Measurements from ENCODE around the gene PKN1.
"Not testable (repeated sequence)": the region's sequence is repeated elsewhere in the genome, so short reads cannot be mapped to it uniquely, and the experiment has no call there.

PKN1 gene

DNA sequence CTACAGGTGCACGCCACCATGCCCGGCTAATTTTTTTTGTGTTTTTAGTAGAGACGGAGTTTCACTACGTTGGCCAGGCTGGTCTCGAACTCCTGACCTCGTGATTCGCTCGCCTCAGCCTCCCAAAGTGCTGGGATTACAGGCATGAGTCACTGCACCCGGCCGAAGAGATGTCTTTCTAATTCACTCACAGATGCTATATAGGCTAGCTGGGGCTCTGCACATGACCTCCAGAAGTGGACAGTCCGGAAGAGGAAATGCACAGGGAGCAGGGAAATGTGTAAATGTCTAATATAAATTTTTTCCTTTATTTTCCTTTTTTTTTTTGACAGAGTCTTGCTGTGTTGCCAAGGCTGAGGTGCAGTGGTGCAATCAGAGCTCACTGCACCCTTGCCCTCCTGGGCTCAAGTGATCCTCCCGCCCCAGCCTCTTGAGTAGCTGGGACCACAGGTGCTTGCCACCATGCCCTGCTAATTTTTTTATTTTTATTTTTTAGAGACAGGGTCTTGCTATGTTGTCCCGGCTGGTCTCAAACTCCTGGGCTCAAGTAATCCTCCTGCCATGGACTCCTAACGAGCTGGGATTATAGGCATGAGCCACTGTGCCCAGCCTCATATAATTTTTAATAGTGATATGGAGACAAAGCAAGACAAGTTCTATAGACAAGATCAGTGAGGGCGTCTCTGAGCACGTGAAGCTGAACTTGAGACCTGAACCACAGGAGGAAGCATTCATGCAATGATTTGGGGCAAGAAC lies 54.4 kb downstream of the PKN1 start:
- no peak for DNase-seq (ENCODE audit: low spot score)

DNA sequence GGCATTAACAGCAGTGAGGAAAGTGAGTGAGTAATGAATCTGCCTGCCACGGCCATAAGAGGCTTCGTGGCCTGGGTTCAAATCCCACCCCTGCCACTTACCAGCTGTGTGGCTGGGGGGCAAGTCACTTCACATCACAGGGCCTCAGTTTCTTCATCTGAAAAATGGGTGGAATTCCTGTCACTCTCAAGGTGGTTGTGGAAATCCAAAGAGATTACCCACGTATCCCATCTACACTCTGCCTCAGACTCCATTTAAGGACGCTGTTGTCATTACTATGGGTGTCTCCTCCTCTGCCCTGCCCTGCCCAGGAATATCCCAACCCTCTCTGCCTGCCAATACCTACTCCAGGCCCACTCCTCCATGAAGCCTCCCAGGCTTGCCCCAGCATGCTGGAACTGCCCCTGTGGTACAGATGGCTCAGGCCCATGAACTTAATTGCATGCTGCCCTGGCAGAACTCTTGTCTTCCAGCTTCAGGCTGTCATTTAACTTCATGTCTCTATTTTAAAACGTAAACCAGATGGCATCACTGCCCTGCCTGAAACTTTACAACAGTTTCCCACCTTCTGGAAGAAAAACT lies 59.7 kb downstream of the PKN1 start:
- DNase-seq (ENCODE audit: low spot score), result no peak

DNA sequence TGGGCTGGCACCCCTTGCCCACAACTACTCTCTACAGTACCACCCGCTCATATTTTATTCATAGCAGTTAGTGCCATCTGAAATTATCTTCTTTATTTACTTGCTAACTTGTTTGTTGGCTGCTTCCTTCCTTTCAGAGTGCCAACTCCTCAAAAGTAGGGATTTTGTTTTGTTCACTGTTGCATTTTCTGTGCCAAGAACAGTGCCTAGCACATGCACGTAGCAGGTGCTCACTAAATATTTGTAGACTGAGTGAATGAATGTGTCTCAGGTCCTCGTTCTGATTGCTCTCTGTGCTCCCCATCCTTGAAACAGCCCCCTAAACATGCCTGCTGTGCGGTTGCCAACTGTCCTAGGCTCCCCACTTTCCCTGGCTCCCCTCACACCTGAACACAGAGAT lies 61.3 kb downstream of the PKN1 start:
- DNase-seq (ENCODE audit: low spot score), result no peak

DNA sequence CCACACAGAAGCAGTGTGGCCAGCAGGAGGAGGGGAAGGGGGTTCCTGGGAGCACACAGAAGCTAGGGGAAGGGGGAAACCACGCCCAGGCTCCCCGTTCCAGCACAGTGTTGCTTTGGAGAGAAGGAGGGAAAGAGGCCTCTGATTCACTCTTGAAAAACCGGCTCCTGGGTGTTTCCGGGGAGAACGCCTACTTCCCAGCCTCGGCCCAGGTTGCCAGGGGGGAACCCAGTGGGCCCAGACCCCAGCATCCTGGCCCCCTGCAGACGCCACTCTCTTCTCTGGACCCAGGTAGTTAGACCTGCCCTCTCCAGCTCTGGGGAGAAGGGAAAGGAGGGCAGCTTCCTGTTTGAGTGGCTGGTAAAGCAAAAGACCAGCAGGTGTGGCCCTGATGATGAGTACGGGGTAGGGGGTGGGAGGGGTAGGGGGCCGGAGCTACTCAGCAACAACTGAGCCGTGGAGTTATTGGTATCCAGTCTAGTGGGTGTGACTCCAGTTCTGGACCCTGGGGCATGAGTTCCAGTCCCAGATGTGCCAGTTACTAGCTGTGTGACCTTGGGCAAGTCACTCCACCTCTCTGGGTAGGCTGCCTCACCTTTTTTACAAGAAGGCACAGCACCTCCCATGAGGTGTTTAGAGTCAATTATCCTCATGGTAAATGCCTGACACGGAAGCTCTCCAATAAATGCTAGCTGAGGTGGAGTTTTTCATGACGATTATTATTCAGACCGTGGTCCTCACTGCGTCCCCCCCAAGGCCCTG lies 62.0 kb downstream of the PKN1 start:
- DNase-seq (ENCODE audit: low spot score), result no peak

DNA sequence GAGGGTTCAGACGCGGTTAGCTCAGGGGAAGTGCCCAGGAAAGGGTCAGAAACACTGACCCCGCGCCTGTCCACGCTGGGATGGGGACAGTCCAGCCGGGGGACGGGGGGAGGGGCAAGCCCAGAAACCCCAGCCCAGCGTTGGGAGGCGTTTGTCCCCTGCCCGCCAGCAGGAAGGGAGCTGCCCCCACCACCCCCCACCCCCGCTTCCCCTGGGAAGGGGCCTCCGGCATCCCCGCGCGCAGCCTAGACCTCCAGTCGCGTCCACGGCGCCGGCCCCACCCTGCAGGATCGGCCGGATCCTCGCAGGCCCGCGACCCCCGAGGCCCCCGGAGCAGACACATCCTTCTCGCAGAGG lies 62.5 kb downstream of the PKN1 start:
- no peak for DNase-seq (ENCODE audit: low spot score)

DNA sequence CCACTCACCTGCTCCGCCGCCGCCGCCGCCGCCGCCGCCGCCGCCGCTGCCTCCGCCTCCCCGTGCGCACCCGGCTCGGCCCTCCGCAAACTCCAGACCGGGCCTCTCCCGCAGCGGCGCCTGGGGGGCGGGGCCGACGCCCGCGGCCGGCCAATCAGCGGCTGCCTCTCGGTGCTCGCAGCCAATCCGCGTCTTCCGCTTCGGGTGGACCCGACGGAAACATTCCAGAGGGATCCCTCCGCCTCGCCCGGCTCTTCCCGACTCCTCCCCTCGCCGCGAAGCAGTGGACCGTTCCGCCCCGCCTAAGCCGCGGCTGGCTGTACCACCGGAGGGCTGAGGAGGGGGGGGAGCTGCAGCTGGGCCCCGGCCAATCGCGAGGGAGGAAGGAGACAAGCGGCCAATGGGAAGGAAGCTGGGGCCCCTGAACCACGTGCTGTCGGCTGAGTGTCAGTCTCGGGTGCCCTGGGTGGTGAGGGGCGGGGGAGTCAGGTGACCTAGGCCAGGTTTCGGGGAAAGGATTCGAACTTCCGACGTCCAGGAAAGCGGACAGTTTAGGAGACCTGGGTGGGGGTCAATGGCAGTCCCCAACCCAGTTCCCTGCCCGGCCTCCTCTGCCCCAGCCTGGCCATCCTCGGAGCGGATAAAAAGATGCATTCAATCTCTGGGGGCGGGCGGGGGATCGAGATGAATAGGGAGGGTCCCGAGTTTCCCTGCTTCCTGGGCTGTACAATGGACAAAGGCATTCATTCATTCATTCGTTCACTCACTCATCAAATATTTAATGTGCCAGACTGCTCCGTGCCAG lies 63.1 kb downstream of the PKN1 start, which contains the start of gene GIPC1:
Gene GIPC1, minus strand, starts transcription at position 99 of the 805 bp plus-strand sequence. CDS start 13,151 bp downstream, outside the sequence.
- DNase-seq (ENCODE audit: low spot score), result peak; percentile 98

DNA sequence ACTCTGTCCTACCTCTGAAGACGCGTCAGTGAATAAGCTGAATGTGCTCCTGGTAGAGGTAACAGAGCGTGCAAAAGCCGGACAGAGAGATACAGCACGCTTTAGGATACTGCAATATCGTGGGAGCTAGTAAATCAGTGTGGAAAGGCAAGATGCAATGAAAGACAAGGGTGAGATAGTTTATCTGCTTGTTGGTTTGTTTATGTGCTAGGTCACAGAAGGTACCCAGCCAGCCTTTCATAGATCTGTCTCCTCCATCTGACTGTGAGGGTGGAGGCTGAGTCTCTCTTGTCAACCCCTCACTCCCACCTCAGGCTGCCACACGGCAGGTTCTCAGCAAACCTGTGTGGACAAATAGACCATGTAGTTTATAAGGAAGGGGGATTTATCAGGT lies 63.7 kb downstream of the PKN1 start:
- peak; percentile 62 for DNase-seq (ENCODE audit: low spot score)

DNA sequence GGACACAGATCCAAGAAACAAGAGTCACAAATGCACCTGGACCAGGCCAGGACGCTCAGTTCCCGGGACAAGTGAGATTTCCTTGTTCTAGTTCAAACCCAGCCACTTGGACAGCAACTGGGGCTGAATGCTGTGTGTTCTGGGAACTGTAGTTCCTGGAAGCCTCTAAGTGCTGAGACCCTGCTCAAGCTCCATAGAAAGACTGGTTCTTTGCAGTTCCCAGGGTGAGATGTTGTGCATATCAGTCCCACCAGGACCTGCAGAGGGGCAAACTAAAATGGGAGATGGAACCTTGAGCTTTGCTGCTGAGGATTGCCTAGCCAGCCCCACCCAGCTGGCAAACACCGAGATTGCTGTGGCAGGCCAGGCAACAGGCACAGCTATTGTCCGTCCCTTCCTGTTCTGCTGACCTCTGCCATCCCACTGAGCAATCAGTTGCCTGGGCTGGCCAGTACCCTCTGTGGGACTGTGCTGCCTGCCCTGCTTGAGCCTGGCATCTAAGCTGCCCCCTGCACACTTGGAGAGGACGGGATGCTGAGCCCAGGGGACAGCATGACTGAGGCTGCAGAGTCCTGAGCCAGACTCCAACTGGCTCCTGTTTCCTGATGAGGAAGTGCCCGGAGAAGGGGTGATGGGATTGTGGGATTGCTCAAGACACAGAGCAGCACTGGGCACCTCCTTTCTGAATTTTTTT lies 64.3 kb downstream of the PKN1 start:
- peak; percentile 67 for DNase-seq (ENCODE audit: low spot score)

DNA sequence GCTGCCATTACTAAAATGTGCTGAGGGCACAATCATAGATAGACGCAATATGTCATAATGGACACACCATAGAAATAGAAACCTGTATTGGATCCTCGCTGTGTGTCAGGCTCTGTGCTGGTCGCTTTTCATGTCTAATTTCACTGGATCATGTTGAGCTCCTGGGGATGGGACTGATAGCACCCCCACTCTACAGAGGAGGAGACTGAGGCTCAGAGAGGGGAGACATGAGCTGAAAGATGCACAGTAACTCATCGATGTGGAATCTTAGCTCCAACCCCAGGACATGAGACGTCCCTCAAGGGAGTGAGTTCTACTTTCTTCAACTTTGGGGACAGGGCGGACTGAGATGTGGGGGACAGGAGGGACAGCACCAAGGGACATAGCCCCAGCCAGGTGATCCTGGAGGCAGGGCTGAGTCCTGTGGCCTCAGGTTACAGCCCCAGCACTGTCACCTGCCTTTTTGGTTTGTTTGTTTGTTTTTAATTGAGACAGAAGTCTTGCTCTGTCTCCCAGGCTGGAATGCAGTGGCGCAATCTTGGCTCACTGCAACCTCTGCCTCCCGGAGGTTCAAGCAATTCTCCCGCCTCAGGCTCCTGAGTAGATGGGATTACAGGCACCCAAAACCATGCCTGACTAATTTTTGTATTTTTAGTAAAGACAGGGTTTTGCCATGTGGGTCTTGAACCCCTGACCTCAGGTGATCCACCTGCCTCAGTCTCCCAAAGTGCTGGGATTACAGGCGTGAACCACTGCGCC lies 69.4 kb downstream of the PKN1 start:
- no peak for DNase-seq (ENCODE audit: low spot score)

DNA sequence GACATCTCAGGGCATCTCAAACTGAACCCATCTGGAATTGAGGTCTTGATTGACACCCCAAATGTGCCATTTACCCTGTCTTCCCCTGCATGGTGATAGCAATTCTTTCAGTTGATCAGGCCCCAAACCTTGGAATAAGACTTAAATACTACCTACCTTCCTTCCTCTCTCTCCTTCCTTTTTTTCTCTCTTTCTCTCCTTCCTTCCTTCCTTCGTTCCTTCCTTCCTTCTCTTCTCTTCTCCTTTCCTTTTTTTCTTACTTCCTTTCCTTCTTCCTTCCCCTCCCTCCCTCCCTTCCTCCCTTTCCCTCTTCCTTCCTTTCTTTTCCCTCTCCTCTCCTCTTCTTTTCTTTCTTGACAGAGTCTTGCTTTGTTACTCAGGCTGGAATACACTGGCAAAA lies 70.2 kb downstream of the PKN1 start:
- no peak for DNase-seq (ENCODE audit: low spot score)

DNA sequence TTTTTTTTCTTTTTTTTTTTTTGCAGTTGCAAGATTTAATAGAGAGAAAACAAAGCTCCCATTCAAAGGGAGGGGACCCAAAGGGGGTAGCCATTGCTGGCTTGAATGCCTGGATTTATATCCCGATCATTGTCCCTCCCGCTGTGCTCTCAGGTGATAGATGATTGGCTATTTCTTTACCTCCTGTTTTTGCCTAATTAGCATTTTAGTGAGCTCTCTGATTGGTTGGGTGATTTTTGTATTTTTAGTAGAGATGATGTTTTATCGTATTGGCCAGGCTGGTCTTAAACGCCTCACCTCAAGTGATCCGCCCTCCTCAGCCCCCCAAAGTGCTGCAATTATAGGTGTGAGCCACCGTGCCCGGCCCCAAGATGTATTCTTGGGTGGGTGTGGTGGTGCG lies 71.5 kb downstream of the PKN1 start:
- not testable (repeated sequence) for DNase-seq (ENCODE audit: low spot score)

DNA sequence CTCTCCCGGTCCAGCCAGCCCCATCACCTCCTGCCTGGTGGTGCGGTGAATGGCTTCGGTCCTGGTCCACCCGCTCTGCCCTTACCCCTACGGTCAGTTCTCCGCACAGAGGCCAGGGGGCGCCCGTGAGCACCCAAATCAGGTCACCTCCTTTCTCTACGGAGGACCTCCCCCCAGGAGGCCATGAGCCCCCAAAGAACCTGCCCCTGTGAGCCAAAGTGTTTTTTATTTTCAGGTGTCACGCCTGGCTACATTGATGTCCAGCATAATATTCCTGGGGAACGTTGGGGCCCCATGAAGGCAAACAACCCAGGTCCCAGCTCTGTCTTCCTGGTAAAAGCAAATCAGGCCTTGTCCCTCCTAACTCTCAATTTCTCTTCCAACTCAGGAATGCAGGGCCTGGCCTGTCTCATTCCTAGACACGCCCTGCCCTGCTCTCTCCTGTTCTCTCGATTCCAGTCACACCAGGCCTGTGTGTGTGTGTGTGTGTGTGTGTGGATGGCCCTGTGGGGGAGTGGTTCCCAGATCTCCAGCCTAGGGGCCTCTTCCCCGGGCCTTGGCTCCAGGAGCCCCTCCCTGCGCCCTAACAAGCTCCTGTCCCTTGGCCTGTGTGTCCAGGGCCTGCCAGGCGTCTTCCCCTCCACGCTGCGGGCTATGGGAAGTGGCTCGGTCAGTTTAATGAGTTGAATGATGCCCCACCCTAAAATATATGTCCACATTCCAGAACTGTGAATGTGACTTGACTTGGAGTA lies 72.6 kb downstream of the PKN1 start:
- peak; percentile 74 for DNase-seq (ENCODE audit: low spot score)

DNA sequence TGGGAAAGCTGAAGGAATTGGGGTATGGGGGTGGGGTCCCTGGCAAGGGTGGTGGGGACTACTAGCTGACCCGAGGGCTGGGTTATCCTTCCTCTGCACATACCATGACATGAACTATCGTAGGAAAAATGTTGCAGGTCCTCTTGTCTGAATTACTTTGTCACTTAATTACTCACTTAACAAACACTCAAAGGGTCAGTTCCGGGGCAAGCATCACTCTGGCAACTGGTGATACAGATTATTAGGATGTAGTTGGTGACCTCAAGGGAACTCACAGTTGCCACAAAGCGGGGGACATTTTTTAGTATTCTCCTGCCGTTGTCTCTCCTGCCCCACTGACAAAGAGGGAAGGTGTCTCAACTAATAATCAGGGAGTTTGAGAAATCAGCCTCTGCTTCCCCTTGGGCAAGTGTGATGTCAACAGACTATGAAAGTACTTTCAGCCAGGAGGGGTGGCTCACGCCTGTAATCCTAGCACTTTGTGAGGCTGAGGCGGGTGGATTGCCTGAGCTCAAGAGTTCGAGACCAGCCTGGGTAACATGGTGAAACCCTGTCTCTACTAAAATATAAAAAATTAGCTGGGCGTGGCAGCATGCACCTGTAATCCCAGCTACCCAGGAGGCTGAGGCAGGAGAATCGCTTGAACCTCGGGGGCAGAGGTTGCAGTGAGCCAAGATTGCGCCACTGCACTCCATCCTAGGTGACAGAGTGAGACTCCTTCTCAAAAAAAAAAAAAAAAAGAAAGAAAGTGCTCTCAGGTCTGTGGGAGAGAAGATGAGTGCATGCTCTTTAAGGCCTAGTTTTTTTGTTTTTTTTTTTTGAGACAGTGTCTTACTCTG lies 74.8 kb downstream of the PKN1 start:
- DNase-seq (ENCODE audit: low spot score), result no peak

DNA sequence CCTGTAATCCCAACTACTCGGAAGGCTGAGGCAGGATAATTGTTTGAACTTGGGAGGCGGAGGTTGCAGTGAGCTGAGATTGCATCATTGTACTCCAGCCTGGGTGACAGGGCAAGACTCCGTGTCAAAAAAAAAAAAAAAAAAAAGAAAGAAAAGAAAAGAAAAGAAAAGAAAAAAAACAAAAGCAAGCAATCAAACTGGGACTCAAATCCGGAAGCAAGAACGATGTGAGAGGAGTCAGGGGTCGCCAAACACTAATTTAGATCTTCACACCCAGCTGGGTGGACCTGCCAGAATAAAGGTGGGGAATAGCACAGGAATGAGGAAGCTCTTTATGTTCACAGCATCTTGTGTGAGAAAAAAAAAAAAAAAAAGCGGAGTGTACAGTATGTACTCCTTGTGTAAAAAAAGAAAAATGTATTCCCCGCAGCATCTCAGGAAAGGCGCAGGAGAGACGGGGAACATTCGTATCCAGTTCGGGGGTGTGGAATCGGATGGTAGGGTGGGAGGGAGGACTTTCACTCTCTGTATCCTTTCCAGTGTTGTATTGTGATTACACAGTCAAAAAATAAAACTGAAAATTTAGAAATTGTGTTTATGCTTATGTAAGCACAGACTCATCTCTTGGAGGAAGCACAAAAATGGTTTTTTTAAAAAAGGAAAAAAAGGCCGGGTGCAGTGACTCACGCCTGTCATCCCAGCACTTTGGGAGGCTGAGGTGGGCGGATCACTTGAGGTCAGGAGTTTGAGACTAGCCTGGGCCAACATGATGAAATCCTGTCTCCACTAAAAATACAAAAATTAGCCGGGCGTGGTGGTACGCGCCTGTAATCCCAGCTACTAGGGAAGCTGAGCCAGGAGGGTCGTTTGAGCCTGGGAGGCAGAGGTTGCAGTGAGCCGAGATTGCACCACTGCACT lies 77.5 kb downstream of the PKN1 start:
- no peak for DNase-seq (ENCODE audit: low spot score)

DNA sequence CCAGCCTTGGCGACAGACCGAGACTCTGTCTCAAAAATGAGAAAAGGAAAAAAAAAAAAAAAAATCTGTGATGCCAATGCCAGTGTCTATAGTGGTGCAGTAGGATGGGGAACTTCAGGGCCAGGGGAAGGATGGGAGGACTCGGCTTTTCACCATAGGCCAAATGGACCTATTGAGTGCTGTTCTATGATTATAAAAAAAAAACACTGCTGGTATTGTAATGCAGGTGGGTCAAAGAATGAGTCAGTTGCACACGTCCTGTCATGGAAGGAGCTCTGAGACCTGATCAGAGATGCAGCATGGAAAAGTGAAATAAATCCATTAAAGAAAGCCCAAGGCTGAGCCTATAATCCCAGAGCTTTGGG lies 78.1 kb downstream of the PKN1 start:
- no peak for DNase-seq (ENCODE audit: low spot score)

DNA sequence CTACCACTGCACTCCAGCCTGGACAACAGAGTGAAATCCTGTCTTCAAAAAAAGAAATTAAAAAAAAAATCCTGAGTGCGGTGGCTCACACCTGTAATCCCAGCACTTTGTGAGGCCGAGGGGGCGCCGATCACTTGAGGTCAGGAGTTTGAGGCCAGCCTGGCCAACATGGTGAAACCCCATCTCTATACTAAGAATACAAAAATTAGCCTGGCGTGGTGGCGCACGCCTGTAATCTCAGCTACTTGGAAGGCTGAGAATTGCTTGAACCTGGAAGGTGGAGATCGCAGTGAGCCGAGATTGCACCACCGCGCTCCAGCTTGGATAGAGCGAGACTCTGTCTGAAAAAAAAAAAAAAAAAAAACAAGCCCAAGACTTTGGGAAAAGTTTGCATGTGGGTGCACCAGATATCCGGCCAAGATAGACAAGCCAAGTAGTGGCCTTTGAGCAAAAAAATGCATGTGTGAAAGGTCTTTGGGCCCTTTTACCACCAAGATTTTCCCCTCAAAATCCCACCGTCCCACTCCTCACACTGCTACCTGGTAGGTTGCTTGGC lies 79.4 kb downstream of the PKN1 start:
- no peak for DNase-seq (ENCODE audit: low spot score)

DNA sequence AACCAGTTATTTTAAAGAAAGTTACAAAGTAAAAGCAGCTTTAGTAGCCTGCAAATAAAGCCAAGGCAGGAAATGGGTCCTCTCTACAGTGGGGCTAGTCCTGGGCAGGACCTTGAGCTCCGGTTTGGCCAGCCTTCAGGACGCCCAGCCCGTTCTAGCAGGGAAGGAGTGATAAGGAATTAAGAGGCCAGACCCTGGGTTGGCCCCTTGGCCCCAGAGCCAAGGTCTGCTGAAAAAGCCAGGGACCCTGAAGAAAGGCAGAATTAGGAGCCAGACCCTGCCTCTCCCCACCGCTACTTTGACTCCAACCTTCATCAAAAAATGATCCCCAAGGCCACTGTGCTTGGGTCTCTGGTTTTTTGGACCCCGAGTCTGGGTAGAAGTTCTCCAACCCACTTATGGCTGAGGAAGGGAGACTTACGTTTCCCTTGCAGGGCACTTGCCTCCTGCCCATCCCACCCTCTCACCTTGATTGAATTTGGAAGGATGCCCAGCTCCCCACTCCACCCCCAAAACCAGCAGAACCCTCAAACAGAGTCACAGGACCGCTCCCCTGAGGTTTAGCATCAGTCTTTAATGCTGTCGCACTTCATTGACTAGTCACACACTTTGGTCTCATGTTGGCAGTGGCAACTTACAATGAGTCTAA lies 81.2 kb downstream of the PKN1 start:
- DNase-seq (ENCODE audit: low spot score), result no peak
